Activated CD4-positive, alpha-beta memory T cell treated with anti-CD3 and anti-CD28 coated beads for 36 hours (primary cell): Measurements from ENCODE around the gene STAT5A. TPM values are rescaled to one million over a fixed set of nuclear protein-coding genes. Genes with fewer than 3 reads are reported as not detected.

ENCODE experiments used
- CTCF ChIA-PET: fragments of 350-600 bp; sonication (Branson Sonifier 250); formaldehyde crosslinking; loops from one replicate; lab custom pipeline; 2021; ENCODE audit warnings: antibody characterized with exemption, inconsistent platforms; lab: Charles Lee
- POLR2A ChIA-PET: fragments of 350-600 bp; sonication (Branson Sonifier 250); formaldehyde crosslinking; loops from one replicate; lab custom pipeline; 2021; ENCODE audit warnings: antibody characterized with exemption; lab: Charles Lee
- DNase-seq: peaks from one replicate; pipeline ENCODE4 v3.0.0-alpha.2; 2020
- H3K27ac Mint-ChIP-seq: one replicate; pipeline ENCODE4 v1.8.0; 2021; ENCODE audit warnings: mixed read lengths
- H3K27me3 Mint-ChIP-seq: one replicate; pipeline ENCODE4 v1.8.0; 2021; ENCODE audit warnings: mixed read lengths
- H3K36me3 Mint-ChIP-seq: one replicate; pipeline ENCODE4 v1.8.0; 2021; ENCODE audit warnings: mixed read lengths
- H3K4me1 Mint-ChIP-seq: one replicate; pipeline ENCODE4 v1.8.0; 2021; ENCODE audit warnings: low read depth, mixed read lengths
- H3K4me3 Mint-ChIP-seq: one replicate; pipeline ENCODE4 v1.8.0; 2021; ENCODE audit warnings: mild to moderate bottlenecking, mixed read lengths
- H3K9me3 Mint-ChIP-seq: one replicate; pipeline ENCODE4 v1.8.0; 2021; ENCODE audit warnings: mixed read lengths
- intact Hi-C: fragments of 100-400 bp; cut with micrococcal nuclease; formaldehyde crosslinking; loops from one replicate; pipeline ENCODE4 v1.15.1; 2023
- total RNA-seq, 2 experiments: library from RNA; stranded (reverse); gene quantifications; one replicate each; pipeline ENCODE4 v1.2.3, GENCODE V29; 2021

Gene STAT5A
- total RNA-seq, 2 experiments from 2014 or later: 211 to 215 TPM

DNA sequence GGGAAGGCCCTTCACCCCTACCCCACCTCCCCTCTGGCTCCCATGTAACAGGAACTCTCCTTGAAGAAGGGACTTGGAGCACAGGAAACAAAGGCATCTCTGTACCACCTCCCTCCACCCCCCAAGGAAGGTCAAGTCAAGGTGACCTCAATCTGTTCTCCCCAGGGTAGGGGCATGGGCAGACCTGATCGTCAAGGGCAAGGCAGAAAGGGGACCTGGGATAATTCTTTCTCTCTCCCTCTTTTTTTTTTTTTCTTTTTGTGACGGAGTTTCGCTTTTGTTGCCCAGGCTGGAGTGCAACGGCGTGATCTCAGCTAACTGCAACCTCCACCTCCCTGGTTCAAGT is 4.3 kb upstream of the STAT5A start:
- POLR2A ChIA-PET: no interaction called here
- peaks cover 44% of the 10 kb centered on the region for H3K4me1 Mint-ChIP-seq
- H3K9me3 Mint-ChIP-seq: no peaks in the 10 kb centered on the region
- intact Hi-C loops: loop anchor here (10.0 kb wide), 1 partner anchor 391 kb away; the partner anchor contains the start of gene PLEKHH3
- CTCF ChIA-PET: interaction anchor here (0.7 to 7.9 kb wide), 2 partner anchors 20 to 61 kb away, joined by 3 to 87 read pairs; no protein-coding TSS in a partner anchor
- H3K27me3 Mint-ChIP-seq: no peaks in the 10 kb centered on the region
- DNase-seq: no peak
- peaks cover 6% of the 10 kb centered on the region for H3K36me3 Mint-ChIP-seq
- H3K27ac Mint-ChIP-seq: no peak overlapping the region
- no peak overlapping the region for H3K4me3 Mint-ChIP-seq

DNA sequence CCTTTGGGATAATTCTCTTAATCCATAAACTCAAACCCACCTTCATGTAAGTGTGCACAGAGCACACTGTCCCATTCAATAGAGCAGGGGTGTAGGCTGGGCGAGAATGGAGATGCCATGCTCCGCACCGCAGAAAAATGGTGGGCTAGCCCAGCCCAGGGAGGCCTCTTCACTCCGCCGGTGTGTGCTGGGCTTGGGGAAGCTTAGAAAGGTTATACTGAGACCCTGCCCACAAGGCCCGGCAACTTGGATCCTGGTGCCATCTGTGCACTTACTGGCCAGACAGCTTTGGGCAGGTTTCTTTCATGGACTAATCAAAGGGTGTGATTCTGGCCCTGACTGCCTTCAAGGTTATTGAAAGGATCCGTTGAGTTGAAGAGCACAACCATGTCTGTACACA is 3.7 kb upstream of the STAT5A start:
- H3K4me1 Mint-ChIP-seq: peaks cover 44% of the 10 kb centered on the region
- H3K36me3 Mint-ChIP-seq: peaks cover 10% of the 10 kb centered on the region
- no peaks in the 10 kb centered on the region for H3K9me3 Mint-ChIP-seq
- ChIA-PET POLR2A (no interaction called here), CTCF (interaction anchor here (0.7 to 7.9 kb wide), 2 partner anchors 20 to 62 kb away, joined by 3 to 87 read pairs; no protein-coding TSS in a partner anchor)
- no peaks in the 10 kb centered on the region for H3K27me3 Mint-ChIP-seq
- DNase-seq: peak; percentile 3
- no peak overlapping the region for H3K27ac Mint-ChIP-seq
- intact Hi-C loops: loop anchor here (10.0 kb wide), 1 partner anchor 390 kb away; the partner anchor contains the start of gene PLEKHH3
- H3K4me3 Mint-ChIP-seq: no peak overlapping the region

DNA sequence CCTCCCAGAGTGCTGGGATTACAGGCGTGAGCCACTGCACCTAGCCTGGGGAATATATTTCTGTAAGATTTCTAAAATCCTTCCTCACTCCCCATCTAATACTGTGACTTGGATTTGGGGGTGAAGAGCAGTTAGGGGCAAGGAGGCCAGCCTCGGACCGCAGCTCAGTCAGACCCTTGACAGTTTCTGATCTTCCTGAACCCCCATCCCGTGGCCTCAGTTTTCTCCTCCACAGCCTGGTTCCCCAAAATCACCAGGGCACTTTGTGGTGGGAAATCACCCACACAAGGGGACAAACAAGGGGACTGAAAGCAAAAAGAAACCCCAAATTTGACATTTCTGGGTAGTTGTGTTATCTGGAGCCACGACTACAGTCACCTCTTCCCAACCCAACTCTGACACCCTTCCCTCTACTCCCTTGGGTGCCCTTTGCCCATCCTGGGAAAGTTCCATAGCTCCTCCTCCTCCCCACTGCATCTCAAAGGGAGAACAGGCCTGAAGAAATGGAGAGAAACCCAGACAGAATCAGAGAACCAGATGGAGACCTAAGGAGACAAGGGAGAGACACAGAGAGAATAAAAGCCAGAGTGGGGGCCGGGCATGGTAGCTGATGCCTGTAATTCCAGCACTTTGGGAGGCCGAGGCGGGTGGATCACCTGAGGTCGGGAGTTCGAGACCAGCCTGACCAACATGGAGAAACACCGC is 2.8 kb upstream of the STAT5A start:
- intact Hi-C loops: loop anchor here (2.0 to 10.0 kb wide), 3 partner anchors 27 to 389 kb away; partner anchors contain the start of genes KCNH4 and PLEKHH3
- H3K4me1 Mint-ChIP-seq: peaks cover 50% of the 10 kb centered on the region
- DNase-seq: peak; percentile 6
- POLR2A ChIA-PET: interaction anchor here (0.9 kb wide), 1 partner anchor 89 kb away, joined by 3 read pairs; no protein-coding TSS in a partner anchor
- CTCF ChIA-PET: interaction anchor here (0.7 to 7.9 kb wide), 3 partner anchors 37 to 122 kb away, joined by 3 to 87 read pairs (median 6); no protein-coding TSS in a partner anchor
- H3K4me3 Mint-ChIP-seq: peak overlapping the region; percentile 82
- H3K27ac Mint-ChIP-seq: peak overlapping the region; percentile 74
- H3K27me3 Mint-ChIP-seq: no peaks in the 10 kb centered on the region
- peaks cover 19% of the 10 kb centered on the region for H3K36me3 Mint-ChIP-seq
- no peaks in the 10 kb centered on the region for H3K9me3 Mint-ChIP-seq

DNA sequence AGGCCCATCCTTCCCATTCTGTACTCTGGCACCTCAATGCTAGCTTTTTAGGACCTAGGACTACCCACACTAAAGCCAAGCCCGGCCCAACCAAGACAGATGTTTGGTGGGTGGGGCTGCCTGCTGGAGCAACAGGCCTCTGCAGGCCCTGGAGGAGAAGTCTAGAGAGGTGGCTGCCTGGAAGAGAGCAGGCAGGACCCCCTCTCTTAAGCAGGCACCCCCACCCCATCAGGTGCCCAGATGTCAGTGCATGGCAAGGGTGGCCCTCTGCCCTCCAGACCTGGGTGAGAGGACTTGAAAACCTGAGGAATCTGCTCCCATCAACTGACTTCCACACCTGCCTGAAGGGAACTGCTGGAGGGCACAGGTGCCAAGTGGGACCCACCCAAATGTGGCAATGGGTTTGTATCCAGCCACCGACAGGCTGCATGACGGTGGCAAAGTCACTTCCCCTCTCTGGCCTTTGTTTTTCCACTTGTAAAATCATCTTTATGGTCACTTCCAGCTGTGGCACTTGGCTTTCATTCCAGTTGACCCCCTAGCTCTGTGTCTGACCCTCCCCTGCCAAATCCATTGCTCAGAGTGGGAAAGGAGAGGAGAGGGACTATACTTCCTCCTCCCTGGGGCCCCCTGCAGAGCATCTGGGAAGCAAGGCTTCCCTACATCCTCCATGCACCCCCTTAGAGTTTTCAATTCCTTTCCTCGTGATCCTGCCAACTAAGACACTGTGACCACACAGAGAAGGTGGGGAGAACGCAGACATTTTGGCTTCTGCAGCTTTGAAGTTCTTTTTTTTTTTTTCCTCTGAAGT is 1.7 kb upstream of the STAT5A start:
- peak; percentile 43 for DNase-seq
- ChIA-PET POLR2A (interaction anchor here (0.6 to 4.6 kb wide), 9 partner anchors 8 to 180 kb away, joined by 3 to 56 read pairs (median 18); partner anchors contain the start of genes DHX58, STAT3 and STAT5B), CTCF (interaction anchor here (1.0 to 7.9 kb wide), 5 partner anchors 9 to 103 kb away, joined by 3 to 87 read pairs (median 6); no protein-coding TSS in a partner anchor)
- no peaks in the 10 kb centered on the region for H3K9me3 Mint-ChIP-seq
- H3K36me3 Mint-ChIP-seq: peaks cover 29% of the 10 kb centered on the region
- peaks cover 61% of the 10 kb centered on the region for H3K4me1 Mint-ChIP-seq
- peak overlapping the region; percentile 82 for H3K4me3 Mint-ChIP-seq
- H3K27ac Mint-ChIP-seq: peak overlapping the region; percentile 94
- intact Hi-C loops: loop anchor here (1.0 to 10.0 kb wide), 6 partner anchors 9 to 388 kb away; partner anchors contain the start of genes KCNH4 and PLEKHH3
- no peaks in the 10 kb centered on the region for H3K27me3 Mint-ChIP-seq

DNA sequence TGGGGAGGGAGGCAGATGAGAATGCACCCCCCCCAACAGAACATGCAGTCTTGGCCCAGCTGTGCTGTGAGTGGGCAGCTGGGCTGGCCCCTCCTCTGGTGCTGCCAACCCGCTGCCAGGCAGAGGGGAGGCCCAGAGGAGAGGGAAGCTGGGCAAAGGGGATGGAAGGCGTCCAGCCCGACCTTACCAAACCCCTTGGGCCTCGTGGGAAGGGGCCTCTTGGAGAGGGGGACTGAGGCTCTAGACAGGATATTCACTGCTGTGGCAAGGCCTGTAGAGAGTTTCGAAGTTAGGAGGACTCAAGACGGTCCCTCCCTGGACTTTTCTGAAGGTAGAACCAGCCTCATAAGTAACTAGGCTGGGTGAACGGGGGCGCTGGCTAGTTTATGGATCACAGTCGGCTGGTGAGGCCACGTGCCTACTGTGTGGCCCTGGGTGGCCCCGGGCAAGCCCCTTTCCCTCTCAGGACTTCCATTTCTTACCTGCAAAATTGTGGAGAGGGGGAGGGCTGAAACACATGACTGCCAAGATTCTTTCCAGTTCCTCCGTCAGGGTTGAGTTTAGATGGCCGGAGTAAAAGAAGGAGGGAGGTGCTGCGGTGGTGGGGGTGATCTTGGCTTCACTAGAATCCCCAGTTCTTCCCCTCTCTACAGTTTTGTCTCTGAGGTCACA is 857 bp upstream of the STAT5A start:
- DNase-seq: peak; percentile 75
- intact Hi-C loops: loop anchor here (1.0 to 10.0 kb wide), 6 partner anchors 10 to 387 kb away; partner anchors contain the start of genes KCNH4 and PLEKHH3
- H3K27ac Mint-ChIP-seq: peak overlapping the region; percentile 94
- peaks cover 38% of the 10 kb centered on the region for H3K36me3 Mint-ChIP-seq
- ChIA-PET POLR2A (interaction anchor here (0.9 to 4.6 kb wide), 10 partner anchors 9 to 271 kb away, joined by 3 to 56 read pairs (median 17); partner anchors contain the start of genes DHX58, DNAJC7, STAT3 and STAT5B), CTCF (interaction anchor here (0.6 to 7.9 kb wide), 9 partner anchors 10 to 102 kb away, joined by 3 to 87 read pairs (median 4); no protein-coding TSS in a partner anchor)
- H3K9me3 Mint-ChIP-seq: no peaks in the 10 kb centered on the region
- H3K27me3 Mint-ChIP-seq: no peaks in the 10 kb centered on the region
- peak overlapping the region; percentile 82 for H3K4me3 Mint-ChIP-seq
- H3K4me1 Mint-ChIP-seq: peaks cover 62% of the 10 kb centered on the region

DNA sequence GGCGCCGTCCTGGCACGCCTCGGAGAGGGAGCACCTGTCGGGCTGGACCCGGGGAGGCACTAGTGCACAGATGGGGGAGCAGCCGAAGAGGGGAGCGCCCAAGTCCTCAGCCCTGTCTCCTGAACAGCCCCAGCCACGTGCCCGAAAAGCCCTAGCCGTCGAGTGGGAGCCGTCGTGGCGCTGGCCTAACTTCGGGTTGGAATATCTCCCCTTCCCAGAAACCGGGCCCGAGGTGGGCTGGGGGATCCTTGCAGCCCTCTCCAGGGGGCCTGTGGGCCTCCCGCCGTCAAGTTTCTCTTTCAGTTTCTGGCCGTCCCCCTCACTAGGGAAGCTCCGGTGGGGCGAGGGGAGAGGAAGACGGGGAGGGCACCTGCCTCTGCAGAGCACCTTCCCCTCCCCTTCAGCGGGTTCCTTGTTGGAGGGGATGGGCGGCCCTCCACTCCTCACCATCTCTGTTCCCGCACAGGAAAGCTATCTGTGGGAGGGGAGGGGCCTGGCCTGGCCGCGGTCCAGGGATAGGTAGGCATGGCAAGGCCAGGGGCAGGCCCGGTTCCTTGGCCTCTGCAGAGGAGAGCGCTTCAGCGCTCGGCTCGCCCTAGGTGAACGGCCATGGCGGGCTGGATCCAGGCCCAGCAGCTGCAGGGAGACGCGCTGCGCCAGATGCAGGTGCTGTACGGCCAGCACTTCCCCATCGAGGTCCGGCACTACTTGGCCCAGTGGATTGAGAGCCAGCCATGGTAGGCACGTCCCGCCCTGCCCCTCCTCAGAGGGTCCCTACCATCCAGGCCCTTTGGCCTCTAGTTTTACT is 709 bp downstream of the STAT5A start:
- H3K36me3 Mint-ChIP-seq: peaks cover 46% of the 10 kb centered on the region
- CTCF ChIA-PET: interaction anchor here (0.7 to 7.9 kb wide), 16 partner anchors 12 to 229 kb away, joined by 3 to 87 read pairs (median 3); partner anchors contain the start of gene GHDC
- no peaks in the 10 kb centered on the region for H3K27me3 Mint-ChIP-seq
- H3K27ac Mint-ChIP-seq: peak overlapping the region; percentile 90
- H3K4me3 Mint-ChIP-seq: peak overlapping the region; percentile 82
- no peaks in the 10 kb centered on the region for H3K9me3 Mint-ChIP-seq
- intact Hi-C loops: loop anchor here (1.0 to 10.0 kb wide), 4 partner anchors 41 to 386 kb away; partner anchors contain the start of genes KCNH4, PLEKHH3 and STAT3
- DNase-seq: peak; percentile 73
- peaks cover 55% of the 10 kb centered on the region for H3K4me1 Mint-ChIP-seq
- POLR2A ChIA-PET: interaction anchor here (0.8 to 4.6 kb wide), 13 partner anchors 10 to 288 kb away, joined by 3 to 56 read pairs (median 14); partner anchors contain the start of genes DNAJC7, GHDC, PSMC3IP and STAT3

DNA sequence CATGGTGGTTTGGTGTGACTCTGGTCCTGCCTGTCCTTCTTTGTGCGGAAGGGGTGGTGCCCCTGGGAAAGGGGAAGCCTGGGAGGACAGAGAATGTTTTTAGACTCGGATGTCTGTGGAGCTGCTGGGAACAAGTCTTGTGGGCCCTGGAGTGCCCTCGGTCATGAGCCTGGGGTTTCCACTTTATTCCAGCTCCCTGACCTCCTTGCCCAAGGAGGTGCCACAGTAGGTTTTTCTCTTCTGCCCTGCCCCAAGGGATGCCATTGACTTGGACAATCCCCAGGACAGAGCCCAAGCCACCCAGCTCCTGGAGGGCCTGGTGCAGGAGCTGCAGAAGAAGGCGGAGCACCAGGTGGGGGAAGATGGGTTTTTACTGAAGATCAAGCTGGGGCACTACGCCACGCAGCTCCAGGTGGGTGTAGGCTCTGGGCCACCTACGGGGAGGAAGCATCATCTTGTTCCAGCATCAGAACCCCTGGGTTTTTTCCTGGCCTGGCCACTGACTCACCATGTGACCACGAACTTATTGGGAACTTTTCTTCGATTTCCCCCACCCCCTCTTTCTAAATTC is 1.4 kb downstream of the STAT5A start:
- intact Hi-C loops: loop anchor here (1.0 to 10.0 kb wide), 3 partner anchors 99 to 385 kb away; partner anchors contain the start of genes KCNH4, PLEKHH3 and STAT3
- no peaks in the 10 kb centered on the region for H3K9me3 Mint-ChIP-seq
- peak; percentile 82 for DNase-seq
- peaks cover 51% of the 10 kb centered on the region for H3K36me3 Mint-ChIP-seq
- H3K27ac Mint-ChIP-seq: peak overlapping the region; percentile 90
- H3K4me1 Mint-ChIP-seq: peaks cover 54% of the 10 kb centered on the region
- ChIA-PET CTCF (interaction anchor here (0.7 to 7.9 kb wide), 15 partner anchors 13 to 228 kb away, joined by 3 to 87 read pairs (median 3); partner anchors contain the start of gene GHDC), POLR2A (interaction anchor here (0.7 to 4.6 kb wide), 13 partner anchors 9 to 116 kb away, joined by 3 to 56 read pairs (median 14); partner anchors contain the start of genes GHDC, STAT3 and STAT5B)
- no peaks in the 10 kb centered on the region for H3K27me3 Mint-ChIP-seq
- H3K4me3 Mint-ChIP-seq: peak overlapping the region; percentile 82

DNA sequence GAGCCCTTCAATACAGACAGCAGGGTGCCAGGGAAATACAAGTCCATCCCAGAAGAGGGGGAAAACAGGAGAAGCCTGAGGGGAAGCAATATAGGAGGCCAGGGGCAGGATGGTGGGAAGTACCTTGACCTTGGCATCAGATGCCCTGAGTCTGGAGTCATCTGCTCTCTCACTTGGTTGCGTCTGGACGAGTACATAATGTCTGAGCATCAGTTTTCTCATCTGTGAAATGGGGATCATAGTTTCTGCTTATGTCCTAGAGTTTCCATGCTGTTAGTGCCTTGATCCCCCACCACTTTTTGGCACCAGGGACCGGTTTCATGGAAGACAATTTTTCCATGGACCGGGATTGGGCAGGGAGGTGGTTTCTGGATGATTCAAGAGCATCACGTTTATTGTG is 2.3 kb downstream of the STAT5A start:
- Mint-ChIP-seq H3K27ac (peak overlapping the region; percentile 90), H3K27me3 (no peaks in the 10 kb centered on the region), H3K9me3 (no peaks in the 10 kb centered on the region), H3K36me3 (peaks cover 59% of the 10 kb centered on the region), H3K4me1 (peaks cover 59% of the 10 kb centered on the region), H3K4me3 (peak overlapping the region; percentile 82)
- intact Hi-C loops: no loop called here
- DNase-seq: no peak
- ChIA-PET POLR2A (interaction anchor here (0.6 to 4.6 kb wide), 7 partner anchors 12 to 115 kb away, joined by 3 to 56 read pairs (median 42); partner anchors contain the start of genes STAT3 and STAT5B), CTCF (interaction anchor here (1.2 to 7.9 kb wide), 2 partner anchors 13 to 68 kb away, joined by 3 to 87 read pairs; no protein-coding TSS in a partner anchor)

DNA sequence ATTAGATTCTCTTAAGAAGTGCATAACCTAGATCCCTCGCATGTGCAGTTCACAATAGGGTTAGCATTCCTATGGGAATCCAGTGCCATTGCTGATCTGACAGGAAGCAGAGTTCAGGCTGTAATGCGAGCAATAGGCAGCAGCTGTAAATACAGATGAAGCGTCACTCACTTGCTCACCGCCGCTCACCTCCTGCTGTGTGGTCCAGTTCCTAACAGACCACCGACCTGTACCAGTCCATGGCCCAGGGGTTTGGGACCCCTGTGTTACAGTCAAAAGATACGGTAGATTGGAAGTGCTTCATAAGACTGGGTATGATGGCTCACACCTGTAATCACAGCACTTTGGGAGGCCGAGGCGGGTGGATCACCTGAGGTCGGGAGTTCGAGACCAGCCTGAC is 2.8 kb downstream of the STAT5A start:
- intact Hi-C loops: no loop called here
- POLR2A ChIA-PET: interaction anchor here (4.6 kb wide), 1 partner anchor 22 kb away, joined by 54 read pairs; no protein-coding TSS in a partner anchor
- H3K9me3 Mint-ChIP-seq: no peaks in the 10 kb centered on the region
- peak overlapping the region; percentile 82 for H3K4me3 Mint-ChIP-seq
- no peaks in the 10 kb centered on the region for H3K27me3 Mint-ChIP-seq
- no peak for DNase-seq
- peak overlapping the region; percentile 90 for H3K27ac Mint-ChIP-seq
- peaks cover 56% of the 10 kb centered on the region for H3K4me1 Mint-ChIP-seq
- CTCF ChIA-PET: interaction anchor here (0.8 to 7.9 kb wide), 3 partner anchors 12 to 115 kb away, joined by 3 to 87 read pairs (median 3); no protein-coding TSS in a partner anchor
- peaks cover 63% of the 10 kb centered on the region for H3K36me3 Mint-ChIP-seq
